ENCODE measurements around the gene ARMH2.
"Not testable (repeated sequence)": the region's sequence is repeated elsewhere in the genome, so short reads cannot be mapped to it uniquely, and the experiment has no call there.

The ARMH2 gene

GRCh38 chr6:24760210-24760609 lies 38.5 kb downstream of the ARMH2 start:
- TF ChIP-seq, protein P1, sequence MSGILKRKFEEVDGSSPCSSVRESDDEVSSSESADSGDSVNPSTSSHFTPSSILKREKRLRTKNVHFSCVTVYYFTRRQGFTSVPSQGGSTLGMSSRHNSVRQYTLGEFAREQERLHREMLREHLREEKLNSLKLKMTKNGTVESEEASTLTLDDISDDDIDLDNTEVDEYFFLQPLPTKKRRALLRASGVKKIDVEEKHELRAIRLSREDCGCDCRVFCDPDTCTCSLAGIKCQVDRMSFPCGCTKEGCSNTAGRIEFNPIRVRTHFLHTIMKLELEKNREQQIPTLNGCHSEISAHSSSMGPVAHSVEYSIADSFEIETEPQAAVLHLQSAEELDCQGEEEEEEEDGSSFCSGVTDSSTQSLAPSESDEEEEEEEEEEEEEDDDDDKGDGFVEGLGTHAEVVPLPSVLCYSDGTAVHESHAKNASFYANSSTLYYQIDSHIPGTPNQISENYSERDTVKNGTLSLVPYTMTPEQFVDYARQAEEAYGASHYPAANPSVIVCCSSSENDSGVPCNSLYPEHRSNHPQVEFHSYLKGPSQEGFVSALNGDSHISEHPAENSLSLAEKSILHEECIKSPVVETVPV (CRISPR knock-in tag; IDR thresholded peaks at IDR 0.05): no peak
- no peak for TF ChIP-seq ZFP3 (CRISPR knock-in tag; IDR thresholded peaks at IDR 0.05)
- ATAC-seq: no peak

DNA sequence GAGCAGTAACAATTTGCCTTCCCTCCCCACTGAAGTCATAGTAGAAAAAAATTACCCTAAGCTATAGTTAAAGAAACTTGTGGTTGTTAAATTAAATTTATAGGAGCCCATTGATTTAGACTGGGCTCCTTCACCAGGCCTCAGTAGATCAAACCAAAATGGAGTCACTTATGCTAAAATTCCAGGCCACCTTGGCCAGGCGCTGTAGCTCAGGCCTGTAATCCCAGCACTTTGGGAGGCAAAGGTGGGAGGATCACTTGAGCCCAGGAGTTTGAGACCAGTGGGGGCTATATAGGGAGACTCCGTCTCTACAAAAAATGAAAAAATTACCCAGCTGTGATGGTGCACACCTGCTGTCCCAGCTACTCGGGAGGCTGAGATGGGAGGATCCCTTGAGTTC lies 39.0 kb downstream of the ARMH2 start:
- TF ChIP-seq, protein P2, sequence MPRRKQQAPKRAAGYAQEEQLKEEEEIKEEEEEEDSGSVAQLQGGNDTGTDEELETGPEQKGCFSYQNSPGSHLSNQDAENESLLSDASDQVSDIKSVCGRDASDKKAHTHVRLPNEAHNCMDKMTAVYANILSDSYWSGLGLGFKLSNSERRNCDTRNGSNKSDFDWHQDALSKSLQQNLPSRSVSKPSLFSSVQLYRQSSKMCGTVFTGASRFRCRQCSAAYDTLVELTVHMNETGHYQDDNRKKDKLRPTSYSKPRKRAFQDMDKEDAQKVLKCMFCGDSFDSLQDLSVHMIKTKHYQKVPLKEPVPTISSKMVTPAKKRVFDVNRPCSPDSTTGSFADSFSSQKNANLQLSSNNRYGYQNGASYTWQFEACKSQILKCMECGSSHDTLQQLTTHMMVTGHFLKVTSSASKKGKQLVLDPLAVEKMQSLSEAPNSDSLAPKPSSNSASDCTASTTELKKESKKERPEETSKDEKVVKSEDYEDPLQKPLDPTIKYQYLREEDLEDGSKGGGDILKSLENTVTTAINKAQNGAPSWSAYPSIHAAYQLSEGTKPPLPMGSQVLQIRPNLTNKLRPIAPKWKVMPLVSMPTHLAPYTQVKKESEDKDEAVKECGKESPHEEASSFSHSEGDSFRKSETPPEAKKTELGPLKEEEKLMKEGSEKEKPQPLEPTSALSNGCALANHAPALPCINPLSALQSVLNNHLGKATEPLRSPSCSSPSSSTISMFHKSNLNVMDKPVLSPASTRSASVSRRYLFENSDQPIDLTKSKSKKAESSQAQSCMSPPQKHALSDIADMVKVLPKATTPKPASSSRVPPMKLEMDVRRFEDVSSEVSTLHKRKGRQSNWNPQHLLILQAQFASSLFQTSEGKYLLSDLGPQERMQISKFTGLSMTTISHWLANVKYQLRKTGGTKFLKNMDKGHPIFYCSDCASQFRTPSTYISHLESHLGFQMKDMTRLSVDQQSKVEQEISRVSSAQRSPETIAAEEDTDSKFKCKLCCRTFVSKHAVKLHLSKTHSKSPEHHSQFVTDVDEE (CRISPR knock-in tag; IDR thresholded peaks at IDR 0.05): no peak
- TF ChIP-seq BACH2 (CRISPR knock-in tag; IDR thresholded peaks at IDR 0.05; ENCODE audit: borderline replicate concordance): no peak
- TF ChIP-seq, protein P3, sequence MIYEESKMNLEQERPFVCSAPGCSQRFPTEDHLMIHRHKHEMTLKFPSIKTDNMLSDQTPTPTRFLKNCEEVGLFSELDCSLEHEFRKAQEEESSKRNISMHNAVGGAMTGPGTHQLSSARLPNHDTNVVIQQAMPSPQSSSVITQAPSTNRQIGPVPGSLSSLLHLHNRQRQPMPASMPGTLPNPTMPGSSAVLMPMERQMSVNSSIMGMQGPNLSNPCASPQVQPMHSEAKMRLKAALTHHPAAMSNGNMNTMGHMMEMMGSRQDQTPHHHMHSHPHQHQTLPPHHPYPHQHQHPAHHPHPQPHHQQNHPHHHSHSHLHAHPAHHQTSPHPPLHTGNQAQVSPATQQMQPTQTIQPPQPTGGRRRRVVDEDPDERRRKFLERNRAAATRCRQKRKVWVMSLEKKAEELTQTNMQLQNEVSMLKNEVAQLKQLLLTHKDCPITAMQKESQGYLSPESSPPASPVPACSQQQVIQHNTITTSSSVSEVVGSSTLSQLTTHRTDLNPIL (CRISPR knock-in tag; IDR thresholded peaks at IDR 0.05; ENCODE audit: low read depth): no peak
- no peak for TF ChIP-seq OSR1 (CRISPR knock-in tag; IDR thresholded peaks at IDR 0.05)
- TF ChIP-seq ESRRG (CRISPR knock-in tag; IDR thresholded peaks at IDR 0.05): no peak
- no peak for TF ChIP-seq GLIS3 (CRISPR knock-in tag; IDR thresholded peaks at IDR 0.05)
- TF ChIP-seq ARNTL (CRISPR knock-in tag; IDR thresholded peaks at IDR 0.05; ENCODE audit: borderline replicate concordance, low read depth): no peak
- TF ChIP-seq ZFP3 (CRISPR knock-in tag; IDR thresholded peaks at IDR 0.05): no peak
- TF ChIP-seq, protein P1 (CRISPR knock-in tag; IDR thresholded peaks at IDR 0.05): no peak
- TF ChIP-seq PPARA (CRISPR knock-in tag; IDR thresholded peaks at IDR 0.05; ENCODE audit: borderline replicate concordance): no peak
- TF ChIP-seq SNAI2 (CRISPR knock-in tag; IDR thresholded peaks at IDR 0.05): no peak
- no peak for ATAC-seq

- TF ChIP-seq BACH2 (CRISPR knock-in tag; IDR thresholded peaks at IDR 0.05; ENCODE audit: borderline replicate concordance) (no peak), PPARA (CRISPR knock-in tag; IDR thresholded peaks at IDR 0.05; ENCODE audit: borderline replicate concordance) (no peak), OSR1 (CRISPR knock-in tag; IDR thresholded peaks at IDR 0.05) (no peak)
- ATAC-seq: no peak
Observed at GRCh38 chr6:24757611-24758010, 41.1 kb downstream of the ARMH2 start.

- no peak for TF ChIP-seq ZFP30 (CRISPR knock-in tag; IDR thresholded peaks at IDR 0.05)
- TF ChIP-seq GLIS3 (CRISPR knock-in tag; IDR thresholded peaks at IDR 0.05): no peak
- no peak for TF ChIP-seq POU6F1 (CRISPR knock-in tag; IDR thresholded peaks at IDR 0.05; ENCODE audit: borderline replicate concordance, low read depth)
- TF ChIP-seq ISL1 (CRISPR knock-in tag; IDR thresholded peaks at IDR 0.05): no peak
- no peak for TF ChIP-seq ZNF565 (CRISPR knock-in tag; conservative IDR thresholded peaks at IDR 0.05; ENCODE audit: low read depth)
- TF ChIP-seq CSDC2 (CRISPR knock-in tag; IDR thresholded peaks at IDR 0.05): no peak
- TF ChIP-seq, protein P1 (CRISPR knock-in tag; IDR thresholded peaks at IDR 0.05): no peak
- no peak for TF ChIP-seq ZNF8 (CRISPR knock-in tag; IDR thresholded peaks at IDR 0.05)
- no peak for TF ChIP-seq ZC3H10 (CRISPR knock-in tag; IDR thresholded peaks at IDR 0.05)
- no peak for TF ChIP-seq SNAI2 (CRISPR knock-in tag; IDR thresholded peaks at IDR 0.05)
- TF ChIP-seq TOX (CRISPR knock-in tag; IDR thresholded peaks at IDR 0.05; ENCODE audit: borderline replicate concordance): no peak
- TF ChIP-seq, protein P3 (CRISPR knock-in tag; IDR thresholded peaks at IDR 0.05; ENCODE audit: low read depth): no peak
- TF ChIP-seq ARNTL (CRISPR knock-in tag; IDR thresholded peaks at IDR 0.05; ENCODE audit: borderline replicate concordance, low read depth): no peak
- no peak for TF ChIP-seq ZFP3 (CRISPR knock-in tag; IDR thresholded peaks at IDR 0.05)
- no peak for TF ChIP-seq ZNF70 (CRISPR knock-in tag; IDR thresholded peaks at IDR 0.05)
- TF ChIP-seq PATZ1 (CRISPR knock-in tag; IDR thresholded peaks at IDR 0.05; ENCODE audit: borderline replicate concordance): no peak
- TF ChIP-seq OSR1 (CRISPR knock-in tag; IDR thresholded peaks at IDR 0.05): no peak
Observed at GRCh38 chr6:24755279-24755678, 43.4 kb downstream of the ARMH2 start.

DNA sequence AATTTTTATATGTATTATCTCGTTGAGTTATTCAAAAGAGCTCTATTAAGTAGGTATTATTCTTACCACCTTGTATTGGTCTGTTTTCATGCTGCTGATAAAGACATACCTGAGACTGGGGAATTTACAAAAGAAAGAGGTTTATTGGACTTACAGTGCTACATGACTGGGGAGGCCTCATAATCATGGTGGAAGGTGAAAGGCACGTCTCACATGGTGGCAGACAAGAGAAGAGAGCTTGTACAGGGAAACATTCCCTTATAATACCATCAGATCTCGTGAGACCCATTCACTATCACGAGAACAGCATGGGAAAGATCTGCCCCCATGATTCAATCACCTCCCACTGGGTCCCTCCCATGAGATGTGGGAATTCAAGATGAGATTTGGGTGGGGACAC lies 44.3 kb downstream of the ARMH2 start:
- ATAC-seq: not testable (repeated sequence)

More at GRCh38 chr6:24755279-24755678, 43.4 kb downstream of the ARMH2 start:
- no peak for ATAC-seq

All from SK-N-SH treated with all-trans-retinoic acid at 6 μM for 48 hours (cell line).